LNCaP clone FGC (cell line): ENCODE results near the gene CDK2AP2.

Source experiments
- DNase-seq: peaks from one replicate; pipeline ENCODE4 v3.0.0-alpha.2; 2011; ENCODE audit warnings: low read depth
- H3K4me3 ChIP-seq: 2 replicates; pipeline ENCODE4 v1.5.1; 2011; ENCODE audit warnings: mild to moderate bottlenecking, low read depth, low read length, control low read depth
- TF ChIP-seq, protein P1 (sequence below): IDR thresholded peaks from 2 replicates; pipeline ENCODE4 v1.5.1; 2012; ENCODE audit warnings: mild to moderate bottlenecking; ENCODE audit not compliant: control insufficient read depth, insufficient read depth; ENCODE audit errors: extremely low read depth

Gene CDK2AP2

DNA sequence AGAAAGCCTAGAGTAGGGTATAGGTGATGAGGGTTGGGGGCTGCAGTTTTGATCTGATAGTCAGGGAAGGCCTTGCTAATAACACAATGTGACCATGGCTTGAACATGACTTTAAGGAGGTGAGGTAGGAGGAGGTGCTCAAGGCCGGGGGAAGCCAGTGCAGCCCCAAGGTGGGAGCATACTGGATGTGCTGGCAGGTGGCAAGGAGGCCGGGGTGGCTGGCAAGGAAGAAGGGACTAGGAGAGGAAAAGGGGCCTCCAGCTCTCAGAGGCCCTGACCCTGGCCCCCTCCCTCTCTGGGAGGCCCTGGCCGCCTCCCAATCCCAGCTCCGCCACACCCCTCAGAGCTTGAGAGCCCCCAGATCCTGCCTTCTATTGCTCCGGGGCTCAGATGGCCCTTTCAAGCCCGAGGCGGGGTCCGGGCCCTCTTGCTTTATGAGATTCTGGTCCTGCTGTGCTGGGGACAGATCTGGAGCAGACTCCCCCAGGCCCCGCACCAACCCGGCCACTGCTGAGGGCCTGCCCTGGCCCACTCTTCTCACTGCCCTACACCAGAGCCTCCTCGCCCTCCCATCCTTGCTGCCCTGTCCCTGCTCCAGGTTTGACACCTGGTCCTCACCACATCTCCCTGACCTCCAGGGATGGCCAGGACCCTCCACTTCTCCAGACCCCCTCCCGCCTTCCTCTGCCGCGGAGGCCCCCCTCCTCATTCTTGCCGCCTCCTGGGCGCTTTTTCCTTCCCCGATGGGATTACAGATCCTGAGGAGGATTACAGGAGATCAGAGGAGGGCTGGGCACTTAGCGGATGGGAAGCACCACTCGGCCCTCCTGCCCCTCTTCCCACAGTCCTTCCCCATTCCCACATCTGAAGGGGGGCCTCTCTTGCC lies 4.6 kb downstream of the CDK2AP2 start:
- TF ChIP-seq, protein P1, sequence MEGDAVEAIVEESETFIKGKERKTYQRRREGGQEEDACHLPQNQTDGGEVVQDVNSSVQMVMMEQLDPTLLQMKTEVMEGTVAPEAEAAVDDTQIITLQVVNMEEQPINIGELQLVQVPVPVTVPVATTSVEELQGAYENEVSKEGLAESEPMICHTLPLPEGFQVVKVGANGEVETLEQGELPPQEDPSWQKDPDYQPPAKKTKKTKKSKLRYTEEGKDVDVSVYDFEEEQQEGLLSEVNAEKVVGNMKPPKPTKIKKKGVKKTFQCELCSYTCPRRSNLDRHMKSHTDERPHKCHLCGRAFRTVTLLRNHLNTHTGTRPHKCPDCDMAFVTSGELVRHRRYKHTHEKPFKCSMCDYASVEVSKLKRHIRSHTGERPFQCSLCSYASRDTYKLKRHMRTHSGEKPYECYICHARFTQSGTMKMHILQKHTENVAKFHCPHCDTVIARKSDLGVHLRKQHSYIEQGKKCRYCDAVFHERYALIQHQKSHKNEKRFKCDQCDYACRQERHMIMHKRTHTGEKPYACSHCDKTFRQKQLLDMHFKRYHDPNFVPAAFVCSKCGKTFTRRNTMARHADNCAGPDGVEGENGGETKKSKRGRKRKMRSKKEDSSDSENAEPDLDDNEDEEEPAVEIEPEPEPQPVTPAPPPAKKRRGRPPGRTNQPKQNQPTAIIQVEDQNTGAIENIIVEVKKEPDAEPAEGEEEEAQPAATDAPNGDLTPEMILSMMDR = no peak
- 0 out of 2 replicates have a peak overlapping the region, but pooled peaks have one; percentile 15 for H3K4me3 ChIP-seq

DNA sequence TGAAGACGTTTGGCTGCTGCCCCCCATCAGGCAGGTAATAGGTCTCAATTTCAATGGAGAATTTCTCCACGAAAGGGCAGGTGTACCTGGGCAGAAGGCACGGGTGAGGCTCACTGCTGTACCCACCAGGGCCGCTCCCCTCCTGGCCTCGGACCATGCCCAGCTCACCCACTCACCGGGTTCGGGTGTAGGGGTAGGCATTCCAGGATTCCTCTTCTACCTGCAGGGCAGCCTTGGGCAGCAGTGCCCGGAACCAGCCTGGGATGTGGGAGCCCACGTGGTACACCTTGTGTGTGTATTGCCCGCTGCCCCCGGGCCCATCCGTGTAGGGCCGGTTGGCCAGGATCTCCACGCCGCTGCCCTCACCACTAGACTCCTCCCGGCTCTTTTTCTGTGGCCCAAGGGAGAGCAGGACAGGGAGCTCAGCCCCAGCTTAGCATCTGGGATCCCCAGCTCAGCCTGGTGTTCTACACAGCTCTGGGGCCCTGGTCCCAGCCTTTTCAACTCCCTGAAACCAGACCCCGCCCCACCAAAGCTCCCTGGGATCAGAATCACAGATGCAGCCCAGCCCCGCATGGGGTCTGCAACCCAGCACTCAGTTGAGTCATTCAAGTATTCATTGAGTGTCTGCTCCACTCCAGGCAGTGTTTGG lies 5.5 kb downstream of the CDK2AP2 start:
- TF ChIP-seq, protein P1 = no peak
- DNase-seq = no peak

More for the DNA sequence above, 4.6 kb downstream of the CDK2AP2 start:
- no peak for DNase-seq

DNA sequence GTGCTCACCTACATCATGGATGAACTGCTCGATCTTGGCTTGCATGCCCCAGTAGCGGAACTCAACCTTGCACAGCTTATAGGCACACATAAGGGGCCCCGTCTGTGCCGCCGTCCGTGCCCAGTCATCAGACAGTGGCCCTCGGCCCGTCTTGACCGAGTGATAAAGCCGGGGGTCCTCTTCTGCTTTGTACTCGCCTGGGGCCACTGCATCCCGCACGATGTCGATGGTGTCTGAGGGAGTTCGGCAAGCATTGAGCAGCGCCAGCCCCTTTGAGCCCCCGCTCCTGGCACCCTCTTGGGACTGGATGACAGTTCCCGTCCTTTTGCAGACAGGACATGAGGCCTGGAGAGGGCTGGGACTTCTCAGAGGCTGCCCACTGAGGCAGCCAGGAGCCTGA lies 6.1 kb downstream of the CDK2AP2 start:
- no peak overlapping the region for H3K4me3 ChIP-seq
- DNase-seq = no peak
- TF ChIP-seq, protein P1 = no peak

More for the DNA sequence above, 5.5 kb downstream of the CDK2AP2 start:
- H3K4me3 ChIP-seq = no peak overlapping the region

DNA sequence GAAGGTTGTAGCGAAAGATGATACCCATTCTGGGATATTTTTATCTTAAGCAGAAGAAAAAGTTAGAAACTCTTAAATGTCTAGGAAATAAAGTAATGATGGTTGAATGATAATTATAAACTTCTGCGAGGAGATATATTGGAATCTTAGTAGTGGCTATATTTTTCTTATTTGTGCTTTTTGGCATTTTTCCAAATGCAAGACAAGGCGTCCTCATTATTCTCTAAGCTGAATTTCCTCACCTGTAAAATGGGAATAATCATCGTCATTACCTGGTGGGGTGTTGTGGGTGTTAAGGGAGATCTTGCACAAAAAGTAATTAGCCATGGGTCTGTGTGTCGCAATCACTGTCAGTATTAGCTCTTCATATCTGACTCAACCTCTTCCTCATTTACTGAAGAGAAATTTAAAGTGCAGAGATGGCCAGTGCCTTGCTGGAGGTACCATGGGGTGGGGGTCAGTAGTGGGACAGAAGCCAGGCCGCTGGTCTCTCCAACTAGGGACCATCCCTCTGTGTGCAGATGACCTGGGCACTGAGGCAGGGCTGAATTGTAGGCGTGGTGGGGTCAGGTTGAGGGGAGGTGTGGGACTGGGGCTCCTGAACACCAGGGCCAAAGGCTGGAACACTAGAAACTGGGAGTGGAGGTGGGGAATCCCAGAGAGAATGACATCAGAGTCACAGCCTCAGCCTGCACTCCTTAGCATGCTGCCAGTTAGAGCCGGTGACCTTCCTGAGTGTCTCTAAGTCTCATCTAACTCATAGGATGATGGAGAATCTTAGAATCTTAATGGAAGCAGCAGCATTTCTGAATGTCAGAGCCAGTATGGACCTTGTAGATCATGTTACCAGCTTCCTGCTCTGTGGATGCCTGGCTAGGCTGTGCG lies 6.9 kb downstream of the CDK2AP2 start:
- TF ChIP-seq, protein P1 = no peak
- DNase-seq = no peak
- H3K4me3 ChIP-seq = no peak overlapping the region

DNA sequence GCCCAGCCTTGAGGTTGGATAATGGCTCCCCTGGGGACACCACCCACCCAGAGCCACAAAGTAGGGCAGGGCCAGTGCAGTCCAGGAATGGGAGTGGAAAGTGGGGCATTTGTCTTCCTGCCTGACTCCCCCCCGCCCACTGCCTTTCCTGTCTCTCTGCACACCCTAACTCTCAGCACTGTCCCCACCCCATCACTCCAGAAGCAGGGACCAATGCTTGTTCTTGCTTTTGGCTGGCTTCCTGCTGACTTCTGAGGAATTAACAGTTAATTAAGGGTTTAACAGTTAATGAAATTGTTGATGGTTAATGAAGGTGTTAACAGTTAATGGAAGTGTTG lies 7.5 kb downstream of the CDK2AP2 start:
- TF ChIP-seq, protein P1 = no peak
- DNase-seq = no peak
- no peak overlapping the region for H3K4me3 ChIP-seq

DNA sequence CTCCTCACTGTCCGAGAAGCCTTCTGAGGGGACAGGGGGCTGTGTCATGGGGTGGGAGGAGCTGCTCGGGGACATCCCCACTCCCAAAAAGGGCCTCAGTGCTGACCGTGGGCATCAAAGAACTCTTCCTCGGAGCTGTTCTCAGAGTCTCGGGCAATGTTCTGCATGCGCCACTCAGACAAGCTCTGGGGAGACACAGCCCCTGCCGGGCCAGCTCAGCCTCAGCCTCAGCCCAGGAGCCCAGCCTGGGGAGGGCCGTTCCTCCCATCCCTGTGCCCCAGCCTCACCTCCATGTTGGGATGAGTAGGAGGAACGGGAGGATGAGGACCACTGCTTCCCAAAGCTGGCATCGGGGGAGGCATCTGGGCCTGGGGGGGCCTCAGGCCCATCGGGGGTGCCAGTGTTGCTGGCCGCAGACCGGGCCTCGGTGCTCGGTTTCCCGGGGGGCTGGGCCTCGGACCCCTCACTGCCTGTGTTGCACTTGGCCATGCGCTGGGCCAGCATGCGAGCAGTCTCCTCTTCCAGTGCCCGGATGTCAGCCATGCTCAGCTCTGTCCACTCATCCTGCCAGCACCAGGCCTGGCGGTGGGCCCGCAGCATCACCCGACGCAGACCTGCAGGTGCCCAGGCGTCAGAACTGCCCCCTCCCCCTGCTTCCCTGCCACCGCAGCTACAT lies 8.0 kb downstream of the CDK2AP2 start:
- H3K4me3 ChIP-seq = no peak overlapping the region
- DNase-seq = no peak
- TF ChIP-seq, protein P1 = no peak
